Naive B cell (primary cell): ENCODE measurements around the gene SDR42E2. TPM values are rescaled to one million over a fixed set of nuclear protein-coding genes. Genes with fewer than 3 reads are reported as not detected.
"Not testable (repeated sequence)": the region's sequence is repeated elsewhere in the genome, so short reads cannot be mapped to it uniquely, and the experiment has no call there.

Source experiments
- ATAC-seq, 2 donors: fragments of 150-1000 bp; cut with Tn5 transposase; 2 replicates each; pipeline ENCODE4 v1.10.0; 2021; ENCODE audit warnings: low read depth in 2 of 2, mild to moderate bottlenecking in 2 of 2, moderate library complexity in 2 of 2
- DNase-seq: peaks from one replicate; pipeline ENCODE4 v3.0.0; 2022
- H3K27ac Mint-ChIP-seq, 6 donors: one replicate each; pipeline ENCODE4 v1.8.0; 2020 to 2022; ENCODE audit warnings: mild to moderate bottlenecking in 6 of 6, mixed read lengths in 6 of 6, moderate library complexity in 5 of 6, inconsistent platforms in 2 of 6
- H3K27me3 Mint-ChIP-seq, 3 donors: one replicate each; pipeline ENCODE4 v1.8.0; 2021 to 2022; ENCODE audit warnings: mixed read lengths in 3 of 3, mild to moderate bottlenecking in 1 of 3
- H3K36me3 Mint-ChIP-seq, 2 donors: one replicate each; pipeline ENCODE4 v1.8.0; 2020 to 2022; ENCODE audit warnings: mixed read lengths in 2 of 2, inconsistent platforms in 1 of 2, mild to moderate bottlenecking in 1 of 2
- H3K4me1 Mint-ChIP-seq, 3 donors: one replicate each; pipeline ENCODE4 v1.8.0; 2020 to 2022; ENCODE audit warnings: mixed read lengths in 3 of 3, inconsistent platforms in 1 of 3, mild to moderate bottlenecking in 1 of 3, moderate library complexity in 1 of 3
- H3K4me3 Mint-ChIP-seq, 8 donors: one replicate each; pipeline ENCODE4 v1.8.0; 2020 to 2022; ENCODE audit warnings: mild to moderate bottlenecking in 8 of 8, mixed read lengths in 8 of 8, moderate library complexity in 8 of 8, inconsistent platforms in 2 of 8
- H3K9me3 Mint-ChIP-seq, 7 donors: one replicate each; pipeline ENCODE4 v1.8.0; 2020 to 2022; ENCODE audit warnings: mixed read lengths in 7 of 7, mild to moderate bottlenecking in 5 of 7, inconsistent platforms in 2 of 7, moderate library complexity in 1 of 7
- polyA plus RNA-seq, 6 donors: library from polyadenylated mRNA; unstranded; fragments of 300-500 nt; fragmentation: Illumina TruSeq; gene quantifications; one replicate each; pipeline ENCODE4 v1.2.3, GENCODE V29; 2021; ENCODE audit warnings: low read depth in 6 of 6

SDR42E2 gene
- polyA plus RNA-seq, 6 donors from 2014 or later, result 0.21 to 1.2 (median 0.81) TPM; not detected in 1

DNA sequence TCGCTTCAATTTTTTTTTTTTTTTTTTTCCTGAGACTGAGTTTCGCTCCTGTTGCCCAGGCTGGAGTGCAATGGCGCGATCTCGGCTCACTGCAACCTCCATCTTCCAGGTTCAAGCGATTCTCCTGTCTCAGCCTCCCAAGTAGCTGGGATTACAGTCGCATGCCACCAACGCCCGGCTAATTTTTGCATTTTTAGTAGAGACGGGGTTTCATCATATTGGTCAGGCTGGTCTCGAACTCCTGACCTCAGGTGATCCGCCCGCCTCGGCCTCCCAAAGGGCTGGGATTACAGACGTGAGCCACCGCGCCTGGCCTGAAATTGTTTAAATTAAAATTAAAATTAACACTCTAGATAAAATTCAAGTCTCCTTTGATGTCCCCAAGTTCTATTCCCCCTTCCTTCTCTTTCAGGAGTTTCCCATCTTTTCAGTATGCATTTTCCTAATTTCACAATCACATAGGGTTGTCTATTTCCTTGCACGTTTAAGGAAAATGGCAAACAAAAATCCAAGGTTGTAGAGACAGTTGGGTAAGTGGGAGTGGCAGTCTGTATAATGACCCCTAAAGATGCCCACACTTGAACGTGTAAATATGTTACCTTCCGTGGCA, 34.4 kb downstream of the SDR42E2 start:
- DNase-seq, ATAC-seq, H3K27me3 Mint-ChIP-seq, H3K9me3 Mint-ChIP-seq, H3K36me3 Mint-ChIP-seq: not testable (repeated sequence)
- Mint-ChIP-seq H3K27ac (peak overlapping the region in 3 of 6 donors; percentile 32 to 100 (median 97)), H3K4me3 (peak overlapping the region; percentile 76 to 94 (median 91)), H3K4me1 (peaks cover 35 to 50% (median 35%) of the 10 kb centered on the region in 3 donors)

DNA sequence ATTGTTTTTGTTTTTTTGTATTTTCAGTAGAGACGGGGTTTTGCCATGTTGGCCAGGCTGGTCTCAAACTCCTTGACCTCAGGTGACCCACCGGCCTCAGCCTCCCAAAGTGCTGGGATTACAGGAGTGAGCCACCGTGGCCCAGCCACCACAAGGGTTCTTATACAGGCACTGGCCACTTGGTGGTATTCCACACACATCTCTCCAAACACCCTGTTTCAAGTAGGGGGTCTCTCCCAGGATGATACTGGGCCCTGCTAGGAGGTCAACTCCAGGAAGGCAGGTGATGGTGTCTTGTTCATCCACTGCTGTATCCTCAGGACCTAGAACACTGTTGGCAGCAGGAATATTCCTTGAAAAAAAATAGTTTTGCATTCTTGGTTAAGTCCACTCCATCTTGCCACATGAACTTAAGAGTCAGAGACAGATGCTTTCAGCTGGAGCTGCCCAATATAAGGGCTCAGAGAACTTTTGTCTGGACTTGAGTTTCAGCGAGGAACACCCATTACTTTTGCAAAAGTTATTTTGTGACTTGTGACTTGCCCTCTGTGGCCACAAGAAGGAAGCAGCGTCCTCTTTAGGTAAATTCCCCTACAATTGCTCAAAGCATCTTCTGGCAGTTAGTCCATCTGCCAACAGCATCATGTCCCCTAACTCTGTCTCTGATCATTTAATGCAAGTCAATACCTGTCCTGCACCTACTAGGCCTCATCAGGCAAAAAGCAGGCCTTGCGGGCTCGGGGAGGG, 36.4 kb downstream of the SDR42E2 start:
- Mint-ChIP-seq H3K27ac (peak overlapping the region in 2 of 6 donors; percentile 31 to 67), H3K4me3 (peak overlapping the region in 3 of 8 donors; percentile 20 to 72 (median 55))
- DNase-seq, result no peak

GRCh38 chr16:22202261-22202637, 39.9 kb downstream of the SDR42E2 start:
- Mint-ChIP-seq H3K4me1 (peaks cover 10 to 11% (median 11%) of the 10 kb centered on the region in 3 donors), H3K9me3 (peaks cover 0 to 2% (median 0%) of the 10 kb centered on the region in 7 donors), H3K27ac (no peak overlapping the region), H3K27me3 (no peaks in the 10 kb centered on the region), H3K36me3 (no peaks in the 10 kb centered on the region), H3K4me3 (no peak overlapping the region)
- ATAC-seq, result no peak
- no peak for DNase-seq

More for the DNA sequence above, 36.4 kb downstream of the SDR42E2 start:
- Mint-ChIP-seq H3K9me3 (peaks cover 0 to 7% (median 0%) of the 10 kb centered on the region in 7 donors), H3K36me3 (no peaks in the 10 kb centered on the region), H3K4me1 (peaks cover 22 to 30% (median 24%) of the 10 kb centered on the region in 3 donors), H3K27me3 (peaks cover 0 to 4% (median 0%) of the 10 kb centered on the region in 3 donors)
- ATAC-seq, result no peak

GRCh38 chr16:22203091-22203490, 40.8 kb downstream of the SDR42E2 start:
- DNase-seq (no peak), ATAC-seq (no peak)
- Mint-ChIP-seq H3K36me3 (no peaks in the 10 kb centered on the region), H3K4me1 (peaks cover 17 to 20% (median 18%) of the 10 kb centered on the region in 3 donors), H3K27me3 (no peaks in the 10 kb centered on the region), H3K9me3 (peaks cover 0 to 2% (median 0%) of the 10 kb centered on the region in 7 donors), H3K4me3 (peak overlapping the region in 1 of 8 donors; percentile 39), H3K27ac (peak overlapping the region in 1 of 6 donors; percentile 54)

DNA sequence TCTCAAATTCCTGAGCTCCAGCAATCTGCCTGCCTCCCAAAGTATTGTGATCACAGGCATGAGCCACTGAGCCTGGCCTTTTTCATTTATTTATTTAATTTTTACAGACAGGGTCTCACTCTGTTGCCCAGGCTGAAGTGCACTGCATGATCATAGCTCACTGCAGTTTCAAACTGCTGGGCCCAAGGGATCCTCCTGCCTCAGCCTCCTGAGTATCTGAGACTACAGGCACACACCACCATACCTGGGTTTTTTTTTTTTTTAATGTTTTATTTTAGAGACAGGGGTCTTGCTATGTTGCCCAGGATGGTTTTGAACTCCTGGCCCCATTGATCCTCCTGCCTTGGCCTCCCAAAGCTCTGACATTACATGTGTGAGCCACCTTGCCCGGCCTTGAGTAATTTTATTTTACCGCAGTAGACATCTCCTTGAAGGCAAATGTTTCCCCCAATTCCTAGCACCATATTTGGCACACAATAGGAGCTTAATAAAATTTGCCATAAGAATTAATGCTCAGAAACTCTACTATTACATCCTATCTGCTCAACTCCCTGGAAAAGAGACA, 41.9 kb downstream of the SDR42E2 start:
- H3K9me3 Mint-ChIP-seq, result peaks cover 0 to 2% (median 0%) of the 10 kb centered on the region in 7 donors
- peak overlapping the region in 3 of 8 donors; percentile 35 to 92 (median 48) for H3K4me3 Mint-ChIP-seq
- H3K27ac Mint-ChIP-seq, result peak overlapping the region in 1 of 6 donors; percentile 61

GRCh38 chr16:22205577-22206012, 43.3 kb downstream of the SDR42E2 start:
- Mint-ChIP-seq H3K27me3 (no peaks in the 10 kb centered on the region), H3K4me1 (peaks cover 20 to 38% (median 25%) of the 10 kb centered on the region in 3 donors), H3K4me3 (peak overlapping the region; percentile 90 to 98 (median 94)), H3K36me3 (no peaks in the 10 kb centered on the region), H3K9me3 (peaks cover 0 to 2% (median 0%) of the 10 kb centered on the region in 7 donors), H3K27ac (peak overlapping the region in 5 of 6 donors; percentile 90 to 98 (median 96))
- ATAC-seq (no peak), DNase-seq (no peak)

More for the DNA sequence above, 41.9 kb downstream of the SDR42E2 start:
- no peaks in the 10 kb centered on the region for H3K36me3 Mint-ChIP-seq
- ATAC-seq, result no peak
- no peak for DNase-seq
- peaks cover 17 to 25% (median 18%) of the 10 kb centered on the region in 3 donors for H3K4me1 Mint-ChIP-seq
- no peaks in the 10 kb centered on the region for H3K27me3 Mint-ChIP-seq

DNA sequence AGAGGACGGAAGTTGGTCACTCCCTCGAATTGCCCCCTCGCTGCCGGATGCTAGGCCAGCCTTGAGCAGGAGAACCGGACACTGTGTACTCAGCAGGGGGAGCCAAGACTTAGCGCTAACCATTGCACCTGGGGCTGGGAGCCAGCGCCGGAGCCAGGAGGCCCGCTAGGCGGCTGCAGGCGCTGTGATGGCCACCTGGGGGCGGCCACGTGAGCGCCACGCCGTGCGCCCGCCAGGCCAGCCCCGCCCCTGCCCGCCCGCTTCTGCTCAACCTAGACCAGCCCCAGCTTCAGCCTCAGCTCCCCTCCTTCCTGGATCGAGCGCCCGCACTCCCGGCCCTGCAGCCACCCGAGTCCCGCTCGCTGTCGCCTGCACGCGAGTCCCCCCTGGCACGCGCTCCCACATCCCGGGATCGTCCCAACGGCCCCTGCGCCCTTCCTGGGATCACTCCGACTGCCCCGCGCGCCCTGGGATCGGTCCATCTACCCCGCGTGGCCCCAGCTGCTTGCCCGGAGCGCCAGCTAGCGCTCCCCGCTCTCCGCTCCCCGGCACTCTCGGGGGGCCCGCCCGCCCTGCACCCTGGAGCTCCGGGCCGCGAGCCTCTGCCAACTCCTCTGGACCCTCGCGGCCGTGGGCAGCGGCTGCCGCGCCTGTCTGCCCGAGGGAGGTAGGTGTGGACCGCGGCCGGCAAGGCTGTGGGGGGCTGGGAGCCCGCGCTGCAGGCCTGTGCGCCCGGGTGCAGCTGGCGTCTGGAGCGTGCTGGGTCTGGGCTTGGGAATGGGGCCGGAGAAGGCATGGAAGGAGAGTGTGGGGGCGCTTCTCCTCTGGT, 43.9 kb downstream of the SDR42E2 start, which contains the start of gene EEF2K:
Gene EEF2K, plus strand, starts transcription at position 266 of the 829 bp plus-strand sequence. CDS start 19,452 bp downstream, outside the sequence.
- Mint-ChIP-seq H3K27ac (peak within 1 kb of the TSS; percentile 96 to 100 (median 98)), H3K9me3 (peaks cover 0 to 2% (median 0%) of the 10 kb centered on the region in 7 donors), H3K4me3 (peak within 1 kb of the TSS; percentile 90 to 98 (median 94)), H3K36me3 (no peaks in the 10 kb centered on the region), H3K27me3 (no peaks in the 10 kb centered on the region), H3K4me1 (peaks cover 27 to 43% (median 32%) of the 10 kb centered on the region in 3 donors)
- ATAC-seq (peak; percentile 67 to 68), DNase-seq (peak; percentile 76)

DNA sequence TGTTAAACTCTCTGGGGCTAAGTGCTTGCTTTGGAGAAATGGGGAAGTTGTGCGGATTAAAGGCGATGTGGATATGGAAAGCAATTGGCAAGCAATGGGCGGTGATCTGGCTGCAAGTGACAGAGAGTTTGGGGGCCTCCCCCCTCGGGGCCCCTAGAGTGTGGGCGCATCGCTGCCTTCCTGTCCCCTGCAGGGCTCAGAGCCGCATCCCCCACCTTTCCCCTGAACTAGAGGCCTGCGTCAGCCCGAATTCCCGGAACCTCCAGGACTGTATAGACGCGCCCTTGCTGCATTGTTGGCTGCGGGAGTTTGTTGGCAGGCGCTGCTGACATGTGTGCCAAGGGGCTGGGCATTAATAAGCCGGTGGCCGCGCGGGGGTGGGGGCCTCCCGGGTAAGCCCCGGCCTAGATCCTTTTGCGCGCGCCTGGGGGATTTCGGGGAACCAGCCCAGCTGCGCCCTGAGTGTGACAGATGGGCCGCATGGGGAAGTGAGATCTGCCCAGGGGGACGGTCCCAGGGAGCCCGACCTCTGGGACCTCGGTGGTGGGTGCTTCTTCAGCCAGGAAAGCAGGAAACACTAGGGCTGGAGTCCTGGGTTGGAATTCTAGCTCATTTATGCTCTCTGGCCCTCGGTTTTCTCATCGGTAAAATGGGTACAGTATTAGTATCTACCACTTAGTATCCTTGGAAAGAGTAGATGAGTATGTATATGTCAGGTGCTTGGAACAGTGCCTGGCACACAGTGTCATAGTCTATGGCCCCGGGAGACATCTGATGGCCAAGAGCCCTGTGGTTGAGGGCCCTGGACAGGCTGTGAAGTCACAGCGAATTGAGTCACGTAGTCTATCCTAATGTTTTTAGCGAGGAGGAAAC, 44.8 kb downstream of the SDR42E2 start:
- H3K36me3 Mint-ChIP-seq, result no peaks in the 10 kb centered on the region
- peaks cover 0 to 2% (median 0%) of the 10 kb centered on the region in 7 donors for H3K9me3 Mint-ChIP-seq
- peak overlapping the region; percentile 90 to 98 (median 94) for H3K4me3 Mint-ChIP-seq
- no peaks in the 10 kb centered on the region for H3K27me3 Mint-ChIP-seq
- peak; percentile 92 for DNase-seq
- ATAC-seq, result peak; percentile 80 to 81
- H3K4me1 Mint-ChIP-seq, result peaks cover 30 to 46% (median 32%) of the 10 kb centered on the region in 3 donors
- H3K27ac Mint-ChIP-seq, result peak overlapping the region; percentile 96 to 100 (median 98)

- ATAC-seq, result no peak
- no peak for DNase-seq
- no peaks in the 10 kb centered on the region for H3K36me3 Mint-ChIP-seq
- peak overlapping the region in 7 of 8 donors; percentile 90 to 98 (median 94) for H3K4me3 Mint-ChIP-seq
- H3K4me1 Mint-ChIP-seq, result peaks cover 30 to 46% (median 32%) of the 10 kb centered on the region in 3 donors
- no peaks in the 10 kb centered on the region for H3K27me3 Mint-ChIP-seq
- peak overlapping the region; percentile 96 to 100 (median 98) for H3K27ac Mint-ChIP-seq
- peaks cover 0 to 2% (median 0%) of the 10 kb centered on the region in 7 donors for H3K9me3 Mint-ChIP-seq
Measured at GRCh38 chr16:22207715-22208360, 45.5 kb downstream of the SDR42E2 start.

- H3K4me1 Mint-ChIP-seq, result peaks cover 34 to 54% (median 45%) of the 10 kb centered on the region in 3 donors
- H3K4me3 Mint-ChIP-seq, result no peak overlapping the region
- H3K27me3 Mint-ChIP-seq, result no peaks in the 10 kb centered on the region
- peaks cover 6 to 7% of the 10 kb centered on the region in 2 donors for H3K36me3 Mint-ChIP-seq
- peak overlapping the region in 5 of 6 donors; percentile 54 to 84 (median 71) for H3K27ac Mint-ChIP-seq
- ATAC-seq (no peak), DNase-seq (no peak)
- no peaks in the 10 kb centered on the region for H3K9me3 Mint-ChIP-seq
Measured at GRCh38 chr16:22210285-22210684, 48.0 kb downstream of the SDR42E2 start.

DNA sequence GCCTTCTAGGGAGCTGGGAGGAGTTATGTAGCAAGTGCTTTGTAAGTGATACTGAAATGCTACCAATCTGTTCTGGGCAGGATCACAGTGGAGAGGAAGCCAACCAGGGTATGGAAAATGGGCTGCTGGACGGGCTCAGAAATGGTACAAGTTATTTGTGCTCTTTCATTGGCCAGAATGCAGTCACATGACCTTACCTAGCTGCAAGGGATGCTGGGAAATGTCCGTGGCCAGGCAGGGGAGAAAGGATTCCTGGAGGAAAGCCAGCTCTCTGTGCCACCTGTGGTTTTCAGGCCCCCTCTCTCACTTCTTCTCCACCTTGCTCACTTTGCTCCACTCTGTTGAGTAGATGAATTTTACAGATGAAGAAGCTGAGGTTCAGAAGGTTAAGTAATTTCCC, 48.5 kb downstream of the SDR42E2 start:
- H3K4me3 Mint-ChIP-seq, result peak overlapping the region in 2 of 8 donors; percentile 25 to 30
- no peaks in the 10 kb centered on the region for H3K9me3 Mint-ChIP-seq
- no peak for ATAC-seq
- H3K4me1 Mint-ChIP-seq, result peaks cover 31 to 55% (median 47%) of the 10 kb centered on the region in 3 donors
- no peak for DNase-seq
- peaks cover 6 to 7% of the 10 kb centered on the region in 2 donors for H3K36me3 Mint-ChIP-seq
- H3K27me3 Mint-ChIP-seq, result no peaks in the 10 kb centered on the region
- peak overlapping the region in 4 of 6 donors; percentile 22 to 73 (median 56) for H3K27ac Mint-ChIP-seq
